ENCODE results near the gene G6PC1.
"Not testable (repeated sequence)": the region's sequence is repeated elsewhere in the genome, so short reads cannot be mapped to it uniquely, and the experiment has no call there.

G6PC1 gene
- total RNA-seq = 0 reads per million in 4 donors

DNA sequence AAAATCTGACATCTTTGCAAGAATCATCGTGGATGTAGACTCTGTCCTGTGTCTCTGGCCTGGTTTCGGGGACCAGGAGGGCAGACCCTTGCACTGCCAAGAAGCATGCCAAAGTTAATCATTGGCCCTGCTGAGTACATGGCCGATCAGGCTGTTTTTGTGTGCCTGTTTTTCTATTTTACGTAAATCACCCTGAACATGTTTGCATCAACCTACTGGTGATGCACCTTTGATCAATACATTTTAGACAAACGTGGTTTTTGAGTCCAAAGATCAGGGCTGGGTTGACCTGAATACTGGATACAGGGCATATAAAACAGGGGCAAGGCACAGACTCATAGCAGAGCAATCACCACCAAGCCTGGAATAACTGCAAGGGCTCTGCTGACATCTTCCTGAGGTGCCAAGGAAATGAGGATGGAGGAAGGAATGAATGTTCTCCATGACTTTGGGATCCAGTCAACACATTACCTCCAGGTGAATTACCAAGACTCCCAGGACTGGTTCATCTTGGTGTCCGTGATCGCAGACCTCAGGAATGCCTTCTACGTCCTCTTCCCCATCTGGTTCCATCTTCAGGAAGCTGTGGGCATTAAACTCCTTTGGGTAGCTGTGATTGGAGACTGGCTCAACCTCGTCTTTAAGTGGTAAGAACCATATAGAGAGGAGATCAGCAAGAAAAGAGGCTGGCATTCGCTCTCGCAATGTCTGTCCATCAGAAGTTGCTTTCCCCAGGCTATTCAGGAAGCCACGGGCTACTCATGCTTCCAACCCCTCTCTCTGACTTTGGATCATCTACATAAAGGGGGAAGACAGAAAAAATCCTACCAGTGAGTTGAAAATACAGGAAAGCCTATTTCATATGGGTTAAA, at the start of gene G6PC1:
TSS of gene G6PC1 (plus strand) at position 340 of the 872 bp plus-strand sequence. CDS start at position 418, 78 bp downstream.
- no peak for DNase-seq

DNA sequence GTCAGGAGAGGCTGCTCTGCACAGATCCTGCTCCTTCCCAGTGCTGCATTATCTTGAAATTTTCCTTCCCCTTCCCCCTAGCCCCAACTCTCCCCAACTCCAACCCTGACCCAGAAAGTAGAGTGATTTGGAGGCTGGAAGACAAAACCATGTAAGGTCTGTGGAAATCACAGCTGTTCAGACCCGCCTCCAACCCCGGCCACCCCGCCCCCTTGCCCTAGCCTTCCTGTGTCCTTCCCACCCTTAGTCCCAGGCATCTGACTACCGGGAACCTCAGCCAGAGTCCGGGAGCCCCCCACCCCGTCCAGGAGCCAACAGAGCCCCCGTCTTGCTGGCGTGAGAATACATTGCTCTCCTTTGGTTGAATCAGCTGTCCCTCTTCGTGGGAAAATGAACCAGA, 49.6 kb upstream of the G6PC1 start, which contains the start of gene AOC3:
TSS of gene AOC3 (plus strand) at position 246 of the 400 bp plus-strand sequence. CDS start at position 391, 145 bp downstream.
- DNase-seq = no peak

DNA sequence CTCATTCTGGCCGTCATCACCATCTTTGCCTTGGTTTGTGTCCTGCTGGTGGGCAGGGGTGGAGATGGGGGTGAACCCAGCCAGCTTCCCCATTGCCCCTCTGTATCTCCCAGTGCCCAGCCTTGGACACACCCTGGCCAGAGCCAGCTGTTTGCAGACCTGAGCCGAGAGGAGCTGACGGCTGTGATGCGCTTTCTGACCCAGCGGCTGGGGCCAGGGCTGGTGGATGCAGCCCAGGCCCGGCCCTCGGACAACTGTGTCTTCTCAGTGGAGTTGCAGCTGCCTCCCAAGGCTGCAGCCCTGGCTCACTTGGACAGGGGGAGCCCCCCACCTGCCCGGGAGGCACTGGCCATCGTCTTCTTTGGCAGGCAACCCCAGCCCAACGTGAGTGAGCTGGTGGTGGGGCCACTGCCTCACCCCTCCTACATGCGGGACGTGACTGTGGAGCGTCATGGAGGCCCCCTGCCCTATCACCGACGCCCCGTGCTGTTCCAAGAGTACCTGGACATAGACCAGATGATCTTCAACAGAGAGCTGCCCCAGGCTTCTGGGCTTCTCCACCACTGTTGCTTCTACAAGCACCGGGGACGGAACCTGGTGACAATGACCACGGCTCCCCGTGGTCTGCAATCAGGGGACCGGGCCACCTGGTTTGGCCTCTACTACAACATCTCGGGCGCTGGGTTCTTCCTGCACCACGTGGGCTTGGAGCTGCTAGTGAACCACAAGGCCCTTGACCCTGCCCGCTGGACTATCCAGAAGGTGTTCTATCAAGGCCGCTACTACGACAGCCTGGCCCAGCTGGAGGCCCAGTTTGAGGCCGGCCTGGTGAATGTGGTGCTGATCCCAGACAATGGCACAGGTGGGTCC, 49.0 kb upstream of the G6PC1 start:
- not testable (repeated sequence) for DNase-seq

DNA sequence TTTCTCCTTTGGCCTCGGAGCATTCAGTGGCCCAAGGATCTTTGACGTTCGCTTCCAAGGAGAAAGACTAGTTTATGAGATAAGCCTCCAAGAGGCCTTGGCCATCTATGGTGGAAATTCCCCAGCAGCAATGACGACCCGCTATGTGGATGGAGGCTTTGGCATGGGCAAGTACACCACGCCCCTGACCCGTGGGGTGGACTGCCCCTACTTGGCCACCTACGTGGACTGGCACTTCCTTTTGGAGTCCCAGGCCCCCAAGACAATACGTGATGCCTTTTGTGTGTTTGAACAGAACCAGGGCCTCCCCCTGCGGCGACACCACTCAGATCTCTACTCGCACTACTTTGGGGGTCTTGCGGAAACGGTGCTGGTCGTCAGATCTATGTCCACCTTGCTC, 48.2 kb upstream of the G6PC1 start:
- no peak for DNase-seq

DNA sequence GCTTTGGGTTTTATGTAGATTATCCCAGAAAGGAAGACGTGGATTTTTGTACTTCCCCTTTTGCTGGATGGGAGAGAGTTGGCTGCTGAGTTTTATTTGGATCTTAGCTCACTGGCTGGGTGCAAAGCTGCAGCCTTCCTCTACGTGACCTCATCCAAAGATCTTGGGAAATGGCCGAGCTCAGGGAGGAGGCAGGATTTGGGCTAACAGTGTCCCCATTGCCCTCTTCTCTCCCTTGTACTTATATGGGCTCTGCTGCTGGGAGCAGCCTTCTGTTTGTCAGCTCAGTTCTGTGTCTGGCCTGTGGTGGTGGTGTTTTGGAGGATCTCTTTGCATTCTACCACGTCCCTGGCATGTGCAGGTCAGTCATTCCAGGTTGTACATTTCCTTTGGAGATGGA, 47.6 kb upstream of the G6PC1 start:
- no peak for DNase-seq

DNA sequence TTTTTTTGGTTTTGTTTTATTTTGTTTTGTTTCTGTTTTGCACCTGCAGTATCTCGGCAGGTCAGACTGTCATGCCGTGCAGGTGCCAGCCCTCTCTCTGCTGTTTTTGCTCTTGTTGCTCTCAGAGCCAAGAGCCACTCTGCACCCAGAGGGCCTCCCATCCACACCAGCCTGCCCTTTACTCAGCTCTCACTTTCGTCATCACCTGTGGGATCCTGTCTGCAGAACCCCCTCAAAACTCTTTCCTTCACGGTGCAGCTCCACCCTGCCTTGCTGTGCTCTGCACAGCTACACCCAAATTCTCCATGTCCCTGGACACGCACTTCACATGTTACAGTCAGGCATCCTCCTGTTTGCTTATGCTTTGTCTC, 47.0 kb upstream of the G6PC1 start:
- DNase-seq = no peak

DNA sequence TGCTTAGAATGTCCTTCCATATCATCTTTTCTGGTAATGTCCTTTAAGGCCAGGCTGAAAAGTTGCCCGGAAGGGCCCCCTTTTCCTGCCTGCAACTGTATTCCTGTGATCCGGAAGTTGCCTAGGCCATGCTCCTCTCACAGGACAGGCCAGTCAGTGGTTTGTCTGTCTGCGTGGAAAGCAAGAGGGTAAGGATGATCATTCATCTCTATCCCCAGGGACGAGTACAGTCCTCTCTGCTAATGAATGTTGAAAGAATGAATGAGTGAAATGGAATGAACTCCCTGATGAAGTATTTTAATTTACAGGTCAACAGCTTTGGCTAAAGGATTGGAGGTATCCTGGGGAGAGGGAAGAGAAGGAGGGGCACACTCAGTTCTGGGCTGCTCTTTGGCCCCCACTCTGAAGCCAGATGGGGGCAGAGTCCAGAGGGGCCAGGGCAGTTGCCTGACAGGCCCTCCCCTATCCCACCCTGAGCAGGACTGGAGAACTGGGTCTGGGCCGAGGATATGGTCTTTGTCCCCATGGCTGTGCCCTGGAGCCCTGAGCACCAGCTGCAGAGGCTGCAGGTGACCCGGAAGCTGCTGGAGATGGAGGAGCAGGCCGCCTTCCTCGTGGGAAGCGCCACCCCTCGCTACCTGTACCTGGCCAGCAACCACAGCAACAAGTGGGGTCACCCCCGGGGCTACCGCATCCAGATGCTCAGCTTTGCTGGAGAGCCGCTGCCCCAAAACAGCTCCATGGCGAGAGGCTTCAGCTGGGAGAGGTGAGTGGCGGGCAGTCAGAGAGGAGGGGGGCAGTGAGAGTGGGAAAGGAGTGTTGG, 46.4 kb upstream of the G6PC1 start:
- no peak for DNase-seq

DNA sequence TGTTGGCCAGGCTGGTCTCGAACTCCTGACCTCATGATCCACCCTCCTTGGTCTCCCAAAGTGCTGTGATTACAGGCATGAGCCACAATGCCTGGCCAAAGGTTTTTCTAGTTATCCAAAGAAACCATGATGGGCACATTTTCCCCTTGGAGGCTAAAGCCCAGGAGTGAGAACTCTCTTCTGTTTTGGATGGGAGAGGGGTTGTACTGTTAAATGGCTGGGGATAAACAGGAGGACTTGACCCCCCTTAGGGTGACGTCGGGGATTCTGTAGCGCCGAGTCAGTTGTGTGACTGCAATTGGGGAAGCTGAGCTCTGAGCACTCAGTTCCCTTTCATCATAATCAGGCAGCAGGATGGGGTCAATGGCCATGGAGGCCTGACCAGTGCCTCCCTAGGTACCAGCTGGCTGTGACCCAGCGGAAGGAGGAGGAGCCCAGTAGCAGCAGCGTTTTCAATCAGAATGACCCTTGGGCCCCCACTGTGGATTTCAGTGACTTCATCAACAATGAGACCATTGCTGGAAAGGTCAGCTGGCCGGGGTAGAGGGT, 45.5 kb upstream of the G6PC1 start:
- DNase-seq = no peak

DNA sequence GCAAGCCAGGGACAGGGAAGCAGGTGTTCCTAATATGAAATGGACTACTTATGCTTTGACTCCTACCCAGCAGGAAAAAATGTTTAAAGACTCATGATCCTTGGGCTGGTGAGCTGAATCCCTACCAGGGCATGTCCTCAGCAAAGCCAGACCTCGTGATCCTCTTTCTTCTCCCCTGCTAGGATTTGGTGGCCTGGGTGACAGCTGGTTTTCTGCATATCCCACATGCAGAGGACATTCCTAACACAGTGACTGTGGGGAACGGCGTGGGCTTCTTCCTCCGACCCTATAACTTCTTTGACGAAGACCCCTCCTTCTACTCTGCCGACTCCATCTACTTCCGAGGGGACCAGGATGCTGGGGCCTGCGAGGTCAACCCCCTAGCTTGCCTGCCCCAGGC, 44.5 kb upstream of the G6PC1 start:
- DNase-seq = not testable (repeated sequence)

DNA sequence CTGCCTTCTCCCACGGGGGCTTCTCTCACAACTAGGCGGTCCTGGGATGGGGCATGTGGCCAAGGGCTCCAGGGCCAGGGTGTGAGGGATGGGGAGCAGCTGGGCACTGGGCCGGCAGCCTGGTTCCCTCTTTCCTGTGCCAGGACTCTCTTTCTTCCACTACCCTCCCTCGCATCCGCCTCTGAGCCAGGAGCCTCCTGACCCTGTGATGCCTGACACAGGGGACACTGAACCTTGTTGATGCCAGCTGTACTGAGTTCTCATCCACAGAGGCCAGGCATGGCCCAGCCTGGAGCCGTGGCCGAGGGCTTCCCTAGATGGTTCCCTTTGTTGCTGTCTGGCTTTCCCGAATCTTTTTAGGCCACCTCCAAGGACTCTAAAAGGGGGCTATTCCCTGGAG, 44.1 kb upstream of the G6PC1 start:
- DNase-seq = not testable (repeated sequence)

DNA sequence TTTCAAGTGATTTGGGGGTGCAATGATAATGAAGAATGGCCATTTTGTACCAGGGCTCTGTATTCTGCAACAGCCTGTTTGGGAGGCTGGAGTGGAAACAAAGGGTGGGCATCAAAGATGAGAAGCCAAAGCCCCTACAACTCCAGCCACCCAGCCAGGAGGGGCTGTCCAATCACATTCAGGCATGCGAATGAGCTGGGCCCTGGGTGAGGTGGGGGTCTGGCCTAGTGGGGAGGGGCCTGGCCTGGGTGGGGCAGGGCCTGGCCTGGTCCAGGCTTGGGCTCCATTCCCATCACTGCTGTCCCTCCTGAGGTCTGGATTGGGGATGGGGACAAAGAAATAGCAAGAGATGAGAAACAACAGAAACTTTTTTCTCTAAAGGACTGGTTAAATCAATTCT, 43.2 kb upstream of the G6PC1 start:
- DNase-seq = no peak

DNA sequence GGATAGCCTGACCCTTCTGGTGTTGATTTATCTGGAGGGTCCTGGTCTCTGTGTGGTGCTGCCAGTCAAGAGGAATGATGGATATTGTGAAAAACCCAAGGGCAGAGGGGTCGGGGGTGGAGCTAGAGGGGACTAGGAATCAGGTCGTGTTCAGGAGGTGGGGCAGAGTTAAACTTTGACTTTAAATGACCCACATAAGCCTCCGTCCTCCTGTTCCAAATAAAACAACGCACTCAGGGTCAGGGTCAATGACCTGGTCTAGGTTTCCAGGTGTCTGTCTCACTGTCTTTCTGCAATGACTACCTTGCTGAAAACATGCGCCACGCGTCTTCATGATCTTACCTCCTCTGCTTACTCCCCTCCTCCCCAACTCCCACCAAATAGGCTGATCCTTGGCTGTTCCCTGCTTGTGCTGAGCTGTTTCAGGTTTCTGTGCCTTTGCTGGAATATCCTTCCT, 34.9 kb upstream of the G6PC1 start:
- no peak for DNase-seq

DNA sequence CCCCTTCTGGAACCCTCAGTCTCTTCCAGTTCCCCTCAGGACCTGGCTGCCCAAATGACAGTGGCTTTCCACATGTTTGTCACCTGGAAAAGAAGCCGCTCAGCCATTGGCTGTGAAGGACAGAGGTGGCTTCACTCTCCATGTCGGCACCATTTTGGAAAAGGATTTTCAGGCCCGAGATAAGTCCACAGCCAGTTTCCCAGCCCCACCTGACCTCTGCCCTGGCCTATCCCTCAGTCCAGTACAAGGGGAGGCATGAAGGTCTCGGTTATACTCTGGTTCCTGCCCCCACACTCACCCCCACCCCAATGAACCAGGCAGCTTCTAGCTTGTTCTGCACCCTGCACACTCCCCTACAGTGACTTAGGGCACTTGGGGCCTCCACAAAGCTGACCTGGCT, 34.4 kb upstream of the G6PC1 start:
- DNase-seq = no peak

DNA sequence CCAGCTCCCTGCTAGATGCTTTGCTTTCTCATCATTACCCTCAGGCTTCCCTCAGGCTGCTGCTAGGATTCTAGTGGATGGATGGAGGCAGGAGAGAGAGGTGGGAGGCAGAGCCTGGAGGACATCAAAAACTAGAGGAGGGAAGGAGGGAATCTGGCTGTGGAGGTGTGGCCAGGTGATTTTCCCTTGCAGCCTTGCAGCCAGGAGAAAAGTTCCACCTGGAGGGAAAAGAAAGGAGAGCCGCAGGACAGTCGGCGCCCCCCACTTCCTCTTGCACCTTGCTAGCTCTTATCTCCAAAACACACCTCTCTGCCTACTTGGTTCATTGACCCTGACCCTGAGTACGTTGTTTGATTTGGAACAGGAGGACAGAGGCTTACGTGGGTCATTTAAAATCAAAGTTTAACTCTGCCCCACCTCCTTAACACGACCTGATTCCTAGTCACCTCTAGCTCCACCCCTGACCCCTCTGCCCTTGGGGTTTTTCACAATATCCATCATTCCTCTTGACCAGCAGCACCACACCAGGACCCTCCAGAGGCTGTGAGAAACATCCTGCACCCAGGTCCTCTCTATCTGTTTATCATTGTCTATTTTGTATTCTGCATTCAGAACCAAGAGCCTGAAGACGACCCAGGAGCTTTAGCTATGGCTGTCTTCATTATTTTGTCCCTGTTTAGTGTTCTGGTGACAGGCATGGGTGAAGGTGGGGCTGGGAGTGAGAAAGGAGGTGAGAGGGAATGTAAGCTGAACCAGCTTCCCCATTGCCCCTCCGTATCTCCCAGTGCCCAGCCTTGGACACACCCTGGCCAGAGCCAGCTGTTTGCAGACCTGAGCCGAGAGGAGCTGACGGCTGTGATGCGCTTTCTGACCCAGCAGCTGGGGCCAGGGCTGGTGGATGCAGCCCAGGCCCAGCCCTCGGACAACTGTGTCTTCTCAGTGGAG, 33.7 kb upstream of the G6PC1 start:
- no peak for DNase-seq

DNA sequence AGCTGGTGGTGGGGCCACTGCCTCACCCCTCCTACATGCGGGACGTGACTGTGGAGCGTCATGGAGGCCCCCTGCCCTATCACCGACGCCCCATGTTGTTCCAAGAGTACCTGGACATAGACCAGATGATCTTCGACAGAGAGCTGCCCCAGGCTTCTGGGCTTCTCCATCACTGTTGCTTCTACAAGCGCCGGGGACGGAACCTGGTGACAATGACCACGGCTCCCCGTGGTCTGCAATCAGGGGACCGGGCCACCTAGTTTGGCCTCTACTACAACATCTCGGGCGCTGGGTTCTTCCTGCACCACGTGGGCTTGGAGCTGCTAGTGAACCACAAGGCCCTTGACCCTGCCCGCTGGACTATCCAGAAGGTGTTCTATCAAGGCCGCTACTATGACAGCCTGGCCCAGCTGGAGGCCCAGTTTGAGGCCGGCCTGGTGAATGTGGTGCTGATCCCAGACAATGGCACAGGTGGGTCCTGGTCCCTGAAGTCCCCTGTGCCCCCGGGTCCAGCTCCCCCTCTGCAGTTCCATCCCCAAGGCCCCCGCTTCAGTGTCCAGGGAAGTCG, 32.8 kb upstream of the G6PC1 start:
- not testable (repeated sequence) for DNase-seq

DNA sequence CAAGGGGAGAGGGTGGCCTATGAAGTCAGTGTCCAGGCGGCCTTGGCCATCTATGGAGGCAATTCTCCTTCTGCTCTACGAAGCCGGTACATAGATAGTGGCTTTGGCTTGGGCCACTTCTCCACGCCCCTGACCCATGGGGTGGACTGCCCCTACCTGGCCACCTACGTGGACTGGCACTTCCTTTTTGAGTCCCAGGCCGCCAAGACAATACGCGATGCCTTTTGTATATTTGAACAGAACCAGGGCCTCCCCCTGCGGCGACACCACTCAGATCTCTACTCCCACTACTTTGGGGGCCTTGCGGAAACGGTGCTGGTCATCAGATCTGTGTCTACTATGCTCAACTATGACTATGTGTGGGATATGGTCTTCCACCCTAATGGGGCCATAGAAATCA, 32.3 kb upstream of the G6PC1 start:
- DNase-seq = no peak

DNA sequence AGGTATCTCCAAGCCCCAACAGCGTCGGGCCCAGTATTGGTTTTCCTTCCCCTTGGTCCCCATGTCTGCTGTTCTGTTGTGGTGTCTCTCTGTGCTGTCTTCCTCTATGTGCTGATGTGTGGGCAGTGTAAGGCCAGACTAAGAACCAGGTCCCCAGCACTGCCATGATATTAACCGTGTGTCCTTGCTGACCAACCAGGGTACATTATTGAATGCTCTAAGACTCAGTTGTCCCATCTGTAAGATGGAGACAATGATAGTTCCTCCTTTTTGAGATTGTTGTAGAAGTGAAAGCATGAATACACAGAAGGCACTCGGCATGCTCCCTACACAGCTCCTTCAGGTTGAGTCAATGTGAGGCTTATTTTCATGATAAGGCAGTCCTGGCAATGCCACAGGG, 29.0 kb upstream of the G6PC1 start:
- no peak for DNase-seq

DNA sequence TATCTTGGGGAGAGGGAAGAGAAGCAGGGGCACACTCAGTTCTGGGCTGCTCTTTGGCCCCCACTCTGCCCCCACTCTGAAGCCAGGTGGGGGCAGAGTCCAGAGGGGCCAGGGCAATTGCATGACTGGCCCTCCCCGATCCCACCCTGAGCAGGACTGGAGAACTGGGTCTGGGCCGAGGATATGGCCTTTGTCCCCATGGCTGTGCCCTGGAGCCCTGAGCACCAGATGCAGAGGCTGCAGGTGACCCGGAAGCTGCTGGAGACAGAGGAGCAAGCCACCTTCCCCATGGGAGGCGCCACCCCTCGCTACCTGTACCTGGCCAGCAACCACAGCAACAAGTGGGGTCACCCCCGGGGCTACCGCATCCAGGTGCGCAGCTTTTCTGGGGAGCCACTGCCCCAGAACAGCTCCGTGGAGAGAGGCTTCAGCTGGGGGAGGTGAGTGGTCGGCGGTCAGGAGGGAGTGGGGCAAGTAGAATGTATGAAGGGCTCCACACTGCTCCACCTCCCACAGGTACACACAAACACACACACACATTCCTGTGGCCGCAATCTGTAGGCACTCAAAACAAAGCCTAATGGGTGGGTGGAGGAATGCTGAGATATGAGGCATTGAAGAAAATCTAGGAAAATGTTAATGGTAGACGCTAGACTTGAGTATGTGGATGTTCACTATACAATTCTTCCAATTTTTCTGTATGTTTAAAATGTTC, 28.2 kb upstream of the G6PC1 start:
- no peak for DNase-seq

DNA sequence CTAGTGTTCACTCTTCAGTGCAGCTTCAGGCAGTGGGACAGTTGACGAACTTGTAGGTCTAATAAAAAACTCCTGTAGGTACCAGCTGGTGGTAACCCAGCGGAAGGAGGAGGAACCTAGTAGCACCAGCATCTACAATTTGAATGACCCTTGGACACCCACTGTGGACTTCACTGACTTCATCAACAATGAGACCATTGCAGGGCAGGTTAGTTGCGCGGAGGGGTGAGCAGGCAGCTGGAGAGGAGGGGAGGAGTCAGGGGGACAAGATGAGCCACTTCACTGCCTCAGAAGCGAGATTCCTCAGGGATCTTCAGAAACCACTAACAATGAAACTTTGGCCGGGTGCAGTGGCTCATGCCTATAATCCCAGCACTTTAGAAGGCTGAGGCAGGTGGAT, 27.3 kb upstream of the G6PC1 start:
- no peak for DNase-seq
